Breast epithelium (tissue), 4 donors: ENCODE results near the gene P4HA3. TPM values are rescaled to one million over a fixed set of nuclear protein-coding genes. Genes with fewer than 3 reads are reported as not detected.

Source experiments
- DNase-seq, 2 donors: peaks; one replicate each; pipeline ENCODE4 v3.0.0-alpha.2; 2019; ENCODE audit warnings: low spot score in 2 of 2
- H3K27ac ChIP-seq, 2 donors: fragments of 200-600 bp; sonication (generic) in 1 of 2; one replicate each; pipeline ENCODE4 v1.5.1; 2016 to 2019; ENCODE audit warnings: mild to moderate bottlenecking in 1 of 2
- H3K27me3 ChIP-seq, 2 donors: fragments of 200-600 bp; sonication (generic) in 1 of 2; one replicate each; pipeline versions ENCODE4 v1.5.1 to v1.6.0; 2017 to 2019; ENCODE audit warnings: control low read depth in 1 of 2, mild to moderate bottlenecking in 1 of 2
- H3K36me3 ChIP-seq: fragments of 200-600 bp; one replicate; pipeline ENCODE4 v1.5.1; 2019
- H3K4me1 ChIP-seq, 2 donors: fragments of 200-600 bp; sonication (generic); one replicate each; pipeline ENCODE4 v1.5.1; 2016 to 2019; ENCODE audit warnings: control low read depth in 1 of 2
- H3K4me3 ChIP-seq, 3 donors: fragments of 200-600 bp; sonication (generic); 1 replicate in 2 of 3; 2 replicates in 1 of 3; pipeline ENCODE4 v1.5.1; 2016 to 2019; ENCODE audit warnings: mild to moderate bottlenecking in 3 of 3, moderate library complexity in 2 of 3
- H3K9me3 ChIP-seq, 2 donors: fragments of 200-600 bp; sonication (generic) in 1 of 2; one replicate each; pipeline ENCODE4 v1.5.1; 2016 to 2019; ENCODE audit warnings: control low read depth in 1 of 2
- CTCF ChIP-seq, 3 donors: fragments of 450-650 bp; IDR thresholded peaks; one replicate each; pipeline ENCODE4 v1.5.1; 2016 to 2017; ENCODE audit warnings: antibody characterized with exemption in 3 of 3, mild to moderate bottlenecking in 3 of 3, moderate library complexity in 3 of 3
- POLR2A ChIP-seq: fragments of 450-650 bp; IDR thresholded peaks from one replicate; pipeline ENCODE4 v1.6.1; 2016; ENCODE audit warnings: antibody characterized with exemption, mild to moderate bottlenecking, moderate library complexity
- POLR2AphosphoS5 ChIP-seq, 3 donors: sonication (generic); formaldehyde crosslinking; IDR thresholded peaks; one replicate each; pipeline ENCODE4 v1.6.1; 2017; ENCODE audit warnings: antibody characterized with exemption in 3 of 3
- intact Hi-C: fragments of 100-400 bp; cut with DNase I; formaldehyde crosslinking; loops from one replicate; pipeline ENCODE4 v1.15.1; 2023; ENCODE audit warnings: low total_unique reads
- total RNA-seq, 3 donors: library from RNA; depleted of rRNA; stranded (reverse); fragments of >200 nt; gene quantifications; one replicate each; pipeline ENCODE4 v1.1.0, GENCODE V29; 2016

Gene P4HA3
- total RNA-seq, 3 donors from 2014 or later: 0.29 to 0.66 (median 0.48) TPM

GRCh38 chr11:74238243-74238642 lies 73.2 kb downstream of the P4HA3 start:
- TF ChIP-seq POLR2AphosphoS5 (IDR thresholded peaks at IDR 0.05) (no peak), POLR2A (no peak), CTCF (IDR thresholded peaks at IDR 0.05) (no peak)
- intact Hi-C loops: no loop called here
- Histone ChIP-seq H3K9me3 (no peaks in the 10 kb centered on the region), H3K36me3 (peaks cover 8% of the 10 kb centered on the region), H3K27ac (no peak overlapping the region), H3K27me3 (no peaks in the 10 kb centered on the region), H3K4me1 (no peaks in the 10 kb centered on the region), H3K4me3 (no peak overlapping the region)
- DNase-seq: no peak

GRCh38 chr11:74237541-74237940 lies 73.9 kb downstream of the P4HA3 start:
- no peak for DNase-seq
- intact Hi-C loops: no loop called here
- H3K4me3 ChIP-seq: no peak overlapping the region
- H3K36me3 ChIP-seq: peaks cover 8% of the 10 kb centered on the region
- H3K27ac ChIP-seq: no peak overlapping the region
- H3K27me3 ChIP-seq: no peaks in the 10 kb centered on the region
- no peaks in the 10 kb centered on the region for H3K4me1 ChIP-seq
- TF ChIP-seq POLR2AphosphoS5 (IDR thresholded peaks at IDR 0.05) (no peak), CTCF (IDR thresholded peaks at IDR 0.05) (no peak), POLR2A (no peak)
- H3K9me3 ChIP-seq: no peaks in the 10 kb centered on the region

- Histone ChIP-seq H3K36me3 (peaks cover 8% of the 10 kb centered on the region), H3K27me3 (no peaks in the 10 kb centered on the region), H3K4me3 (no peak overlapping the region), H3K27ac (no peak overlapping the region), H3K4me1 (no peaks in the 10 kb centered on the region), H3K9me3 (no peaks in the 10 kb centered on the region)
- no peak for DNase-seq
- intact Hi-C loops: no loop called here
- no peak for TF ChIP-seq CTCF (IDR thresholded peaks at IDR 0.05)
- no peak for TF ChIP-seq POLR2A
- TF ChIP-seq POLR2AphosphoS5 (IDR thresholded peaks at IDR 0.05): no peak
Measured at GRCh38 chr11:74235121-74235520, 76.3 kb downstream of the P4HA3 start.

GRCh38 chr11:74233683-74234082 lies 77.8 kb downstream of the P4HA3 start:
- no peaks in the 10 kb centered on the region for H3K4me1 ChIP-seq
- H3K36me3 ChIP-seq: peaks cover 8% of the 10 kb centered on the region
- intact Hi-C loops: no loop called here
- H3K4me3 ChIP-seq: no peak overlapping the region
- H3K27me3 ChIP-seq: no peaks in the 10 kb centered on the region
- H3K9me3 ChIP-seq: no peaks in the 10 kb centered on the region
- TF ChIP-seq POLR2A (no peak), CTCF (IDR thresholded peaks at IDR 0.05) (no peak), POLR2AphosphoS5 (IDR thresholded peaks at IDR 0.05) (no peak)
- no peak overlapping the region for H3K27ac ChIP-seq
- no peak for DNase-seq

GRCh38 chr11:74232311-74232950 lies 79.0 kb downstream of the P4HA3 start:
- Histone ChIP-seq H3K27me3 (no peaks in the 10 kb centered on the region), H3K27ac (no peak overlapping the region), H3K36me3 (peaks cover 8% of the 10 kb centered on the region), H3K4me3 (no peak overlapping the region), H3K4me1 (no peaks in the 10 kb centered on the region), H3K9me3 (no peaks in the 10 kb centered on the region)
- TF ChIP-seq POLR2AphosphoS5 (IDR thresholded peaks at IDR 0.05) (no peak), POLR2A (no peak), CTCF (IDR thresholded peaks at IDR 0.05) (no peak)
- no peak for DNase-seq
- intact Hi-C loops: no loop called here
